Bone marrow (tissue), 2 donors: Measurements from ENCODE around the gene HOXD8.
A peak's percentile ranks its signal among the peaks of the same experiment; 100 is the strongest.

Experiments used
- DNase-seq, 2 donors: peaks; one replicate each; lab custom pipeline; 2025; lab: John Stamatoyannopoulos, UW

HOXD8 gene

GRCh38 chr2:176103742-176104315 lies 25.7 kb upstream of the HOXD8 start:
- DNase-seq = no peak

DNA sequence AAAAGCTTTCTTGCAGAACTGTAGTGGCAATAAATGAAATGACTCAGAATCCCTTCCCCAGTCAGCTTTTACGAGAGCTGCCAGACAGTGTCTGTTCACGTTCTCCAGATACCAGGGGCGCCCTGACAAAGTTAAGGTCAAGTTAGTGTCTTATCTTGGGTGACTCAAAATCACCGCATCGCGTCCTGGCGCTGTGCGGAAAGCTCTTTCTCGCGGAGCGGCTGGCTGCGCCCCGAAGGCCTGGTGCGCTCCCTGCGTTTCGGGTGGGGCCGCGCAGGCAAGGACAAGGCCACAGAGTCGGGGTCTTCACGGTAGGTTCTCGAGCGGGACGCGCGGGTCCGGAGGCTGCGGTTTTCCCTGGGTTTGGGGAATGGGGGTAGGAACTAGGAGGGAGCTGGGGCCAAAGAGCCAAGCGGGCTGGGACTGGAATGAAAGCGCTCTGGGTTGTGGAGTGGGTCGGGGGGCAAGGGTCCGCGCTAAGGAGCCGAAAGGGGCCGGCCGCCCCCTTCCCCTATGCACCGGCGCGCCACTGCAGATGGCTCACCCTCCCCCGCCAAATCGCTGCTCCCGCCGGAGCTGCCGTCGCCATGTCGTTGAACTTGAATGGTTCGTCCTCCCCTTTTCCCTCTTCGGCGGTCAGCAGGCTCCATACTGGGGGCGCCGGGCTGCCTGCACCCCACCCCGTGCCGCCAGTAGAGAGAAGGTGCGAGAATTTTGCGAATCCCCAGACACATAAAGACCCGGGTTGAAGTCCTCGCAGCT lies 25.0 kb upstream of the HOXD8 start:
- no peak for DNase-seq

GRCh38 chr2:176105078-176105729 lies 24.3 kb upstream of the HOXD8 start:
- DNase-seq = no peak

DNA sequence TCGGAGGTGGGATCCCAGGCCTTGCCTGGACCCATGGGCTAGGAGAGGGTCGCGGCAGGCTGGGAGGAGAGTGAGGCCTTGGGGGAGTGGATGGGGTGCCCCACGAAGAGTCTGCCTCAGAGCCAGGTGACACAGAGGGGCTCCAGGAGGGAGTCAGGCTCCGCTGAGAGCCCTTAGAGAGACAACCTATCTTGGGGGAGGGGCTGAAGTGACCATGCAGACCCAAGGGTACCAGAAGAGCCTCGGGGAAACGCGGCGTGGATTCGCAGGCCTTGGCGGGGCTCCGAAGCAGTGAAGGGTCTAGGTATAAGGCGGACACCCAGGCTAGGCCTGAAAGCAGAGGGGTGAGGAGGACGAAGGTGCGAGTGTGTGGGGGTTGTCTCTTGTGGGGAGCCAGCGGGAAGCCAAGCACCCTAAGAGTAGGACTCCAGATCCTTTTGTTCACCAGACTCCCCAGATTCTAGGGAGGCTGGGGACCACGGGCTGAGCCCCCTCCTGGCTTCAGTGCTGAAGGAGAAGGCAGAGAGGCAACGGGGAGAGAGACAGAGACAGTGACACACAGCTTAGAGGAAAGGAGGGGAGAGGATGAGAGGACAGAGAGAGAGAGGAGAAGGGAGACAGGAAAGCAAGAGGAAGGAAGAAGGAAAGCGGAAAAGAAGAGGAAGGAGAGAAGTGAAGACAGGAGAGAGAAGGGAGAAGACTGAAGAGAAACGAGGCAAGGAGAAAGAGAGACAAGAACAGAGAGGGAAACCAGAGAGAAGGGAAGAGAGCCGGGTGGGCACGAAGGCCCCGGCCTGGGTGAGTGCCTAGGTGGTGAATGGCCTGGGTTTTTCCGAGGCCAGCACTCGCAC lies 23.6 kb upstream of the HOXD8 start:
- no peak for DNase-seq

GRCh38 chr2:176106581-176107539 lies 22.6 kb upstream of the HOXD8 start, which contains the start of gene HOXD11:
TSS of gene HOXD11 (plus strand) at chr2:176107280. CDS start at chr2:176107356, 76 bp downstream.
- DNase-seq = no peak

DNA sequence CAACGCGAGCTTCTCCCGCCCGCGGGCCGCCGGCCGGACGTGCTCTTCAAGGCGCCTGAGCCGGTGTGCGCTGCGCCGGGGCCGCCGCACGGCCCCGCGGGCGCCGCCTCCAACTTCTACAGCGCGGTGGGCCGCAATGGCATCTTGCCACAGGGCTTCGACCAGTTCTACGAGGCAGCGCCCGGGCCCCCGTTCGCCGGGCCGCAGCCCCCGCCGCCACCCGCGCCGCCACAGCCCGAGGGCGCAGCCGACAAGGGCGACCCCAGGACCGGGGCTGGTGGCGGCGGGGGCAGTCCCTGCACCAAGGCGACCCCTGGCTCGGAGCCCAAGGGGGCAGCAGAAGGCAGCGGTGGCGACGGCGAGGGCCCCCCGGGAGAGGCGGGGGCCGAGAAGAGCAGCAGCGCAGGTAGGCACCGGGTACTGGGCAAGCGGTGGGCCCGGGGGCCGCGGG lies 21.7 kb upstream of the HOXD8 start:
- DNase-seq = no peak

DNA sequence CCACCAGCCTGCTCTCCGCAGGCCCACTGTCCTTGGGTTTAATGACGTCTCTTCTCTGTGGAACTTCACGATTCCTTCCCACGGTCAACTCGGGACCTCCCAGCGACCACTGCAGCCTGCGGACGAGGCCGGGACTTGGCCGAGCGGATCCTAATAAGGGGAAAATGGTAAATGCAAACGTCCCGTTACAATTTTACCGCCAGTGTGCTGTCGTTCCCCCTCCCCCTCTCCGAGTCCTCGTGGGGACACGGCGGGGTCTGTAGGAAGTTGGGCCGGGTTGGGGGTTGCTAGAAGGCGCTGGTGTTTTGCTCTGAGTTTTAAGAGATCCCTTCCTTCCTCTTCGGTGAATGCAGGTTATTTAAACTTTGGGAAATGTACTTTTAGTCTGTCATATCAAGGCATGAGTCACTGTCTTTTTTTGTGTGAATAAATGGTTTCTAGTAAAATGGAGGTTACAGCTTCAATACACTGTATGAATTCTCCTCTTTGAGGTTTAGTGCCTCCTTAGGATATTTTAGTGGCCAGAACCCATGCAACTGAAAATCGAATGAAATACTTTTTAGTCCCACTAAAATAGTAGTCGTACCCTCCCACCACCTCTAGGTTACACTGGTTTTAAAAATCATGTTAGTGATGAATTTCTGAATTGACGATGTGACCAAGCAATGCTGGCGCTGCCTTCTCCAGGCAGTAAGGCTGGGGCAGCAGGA lies 20.2 kb upstream of the HOXD8 start:
- DNase-seq = no peak

DNA sequence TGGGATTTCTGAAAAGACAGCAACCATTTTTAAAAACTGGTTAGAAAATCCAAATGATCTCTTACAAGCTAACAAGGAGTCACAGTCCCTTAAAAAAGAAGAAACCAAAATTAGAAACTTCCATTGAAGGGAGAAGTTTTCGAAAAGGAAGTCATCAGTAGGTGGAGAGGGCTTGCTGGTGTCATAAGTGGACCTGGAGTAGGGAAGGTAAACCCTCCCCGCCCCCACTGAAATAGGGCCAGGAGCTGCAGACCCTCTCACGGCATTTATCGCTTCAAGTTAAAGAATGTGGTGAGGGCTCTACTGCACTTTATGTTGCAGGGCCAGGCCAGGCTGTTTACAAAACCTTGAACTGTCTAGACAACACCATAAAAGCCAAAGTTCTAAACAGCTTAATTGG lies 19.6 kb upstream of the HOXD8 start:
- no peak for DNase-seq

DNA sequence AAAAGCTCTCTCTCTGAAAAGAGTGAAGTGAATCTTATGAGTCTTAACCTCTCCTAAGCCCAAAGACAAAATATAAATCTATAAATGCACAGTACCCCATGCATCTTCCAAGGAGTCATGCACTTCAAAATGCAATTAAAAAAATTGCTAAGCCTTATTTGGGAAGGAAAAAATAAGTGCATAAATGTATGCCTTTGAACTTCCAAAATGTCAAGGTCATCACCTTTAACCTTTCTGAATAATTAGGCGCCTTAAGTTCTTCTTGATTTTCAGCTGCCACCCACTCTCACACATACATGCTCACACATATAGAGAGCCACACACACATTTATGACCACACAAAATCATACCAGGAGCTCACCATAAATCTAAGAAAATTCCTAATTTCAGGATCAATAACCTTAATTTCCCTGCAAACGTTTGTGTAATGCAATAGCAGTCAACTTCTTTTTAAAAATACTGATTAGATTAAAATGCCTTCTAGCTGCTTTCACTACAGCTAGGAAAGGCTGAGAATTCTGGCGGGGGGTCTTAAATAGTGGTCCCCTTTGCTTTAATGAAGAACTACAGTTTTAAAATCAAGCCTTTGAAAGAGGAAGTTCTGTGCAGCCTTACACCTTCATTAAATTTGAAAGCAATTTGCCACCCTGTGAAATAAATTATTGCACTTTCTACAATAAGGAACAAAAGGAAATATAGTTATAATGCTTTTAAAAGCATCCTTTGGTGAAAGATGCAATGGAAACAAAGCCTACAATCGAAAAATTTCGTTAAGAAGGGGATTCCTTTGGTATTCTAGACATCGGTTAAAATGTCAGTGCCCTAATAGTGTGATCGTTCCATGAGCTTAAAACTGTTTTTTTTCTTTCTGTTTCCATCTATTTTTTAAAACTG lies 18.8 kb upstream of the HOXD8 start:
- DNase-seq = no peak

DNA sequence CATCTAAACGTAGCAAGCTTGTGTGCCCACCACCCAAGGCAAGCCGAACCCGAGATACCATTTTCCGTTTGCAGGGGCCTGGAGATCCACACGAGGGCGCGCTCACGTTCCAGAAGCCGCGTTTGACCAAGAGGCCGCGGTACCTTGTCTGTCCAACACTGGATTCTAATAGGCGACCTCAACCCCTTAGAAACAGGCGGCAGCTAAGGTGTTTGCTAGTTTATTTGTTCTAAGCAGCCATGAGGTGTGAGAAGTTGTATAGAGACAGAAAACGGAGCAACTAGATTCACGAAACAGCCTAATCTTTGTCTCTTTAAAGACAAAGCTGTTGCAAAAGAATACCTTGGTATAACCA lies 18.2 kb upstream of the HOXD8 start:
- peak in 1 of 2 donors; percentile 32 for DNase-seq

- DNase-seq = no peak
Observed at GRCh38 chr2:176111846-176112374, 17.6 kb upstream of the HOXD8 start.

GRCh38 chr2:176112375-176113302 lies 16.9 kb upstream of the HOXD8 start:
- DNase-seq = no peak

DNA sequence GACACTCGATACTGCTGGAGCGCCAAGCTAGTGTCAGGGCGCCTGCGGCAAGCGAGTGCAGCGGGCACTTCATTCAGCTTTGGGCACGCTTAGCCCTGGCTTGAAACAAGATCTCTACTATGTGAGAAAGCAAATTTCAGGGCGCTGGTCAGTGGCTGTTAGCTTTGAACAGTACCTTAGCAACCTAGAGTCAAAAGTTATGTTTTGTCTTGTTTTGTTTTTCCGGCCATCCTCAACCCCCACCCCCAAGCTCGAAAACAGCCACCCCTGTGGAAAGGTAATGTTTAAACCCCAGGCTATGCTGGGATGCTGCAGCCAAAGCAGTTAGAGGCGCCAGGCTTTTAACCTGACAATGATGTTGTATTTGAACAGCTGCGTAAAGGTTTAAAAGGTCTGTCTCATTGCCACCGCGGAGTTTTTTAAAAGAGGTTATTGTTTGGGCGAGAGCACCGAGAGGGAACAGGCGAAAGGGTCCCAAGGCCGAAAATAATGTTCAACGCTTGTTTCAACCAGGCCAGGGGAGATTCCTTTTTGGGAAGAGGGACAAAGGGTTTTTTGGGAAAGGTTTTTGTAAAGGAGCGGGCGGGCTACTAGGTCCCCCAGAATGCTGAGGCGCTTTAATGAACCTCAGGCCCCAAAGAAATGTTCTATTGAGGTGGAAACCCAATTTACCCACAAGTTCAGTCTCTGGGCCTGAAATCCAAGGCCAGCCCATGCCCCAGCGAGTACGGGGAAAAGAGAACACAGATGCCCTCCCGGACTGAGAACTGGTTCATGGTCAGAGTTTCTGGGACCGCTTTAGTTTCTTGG lies 15.2 kb upstream of the HOXD8 start:
- no peak for DNase-seq

- no peak for DNase-seq
Observed at GRCh38 chr2:176114930-176115625, 14.4 kb upstream of the HOXD8 start.

DNA sequence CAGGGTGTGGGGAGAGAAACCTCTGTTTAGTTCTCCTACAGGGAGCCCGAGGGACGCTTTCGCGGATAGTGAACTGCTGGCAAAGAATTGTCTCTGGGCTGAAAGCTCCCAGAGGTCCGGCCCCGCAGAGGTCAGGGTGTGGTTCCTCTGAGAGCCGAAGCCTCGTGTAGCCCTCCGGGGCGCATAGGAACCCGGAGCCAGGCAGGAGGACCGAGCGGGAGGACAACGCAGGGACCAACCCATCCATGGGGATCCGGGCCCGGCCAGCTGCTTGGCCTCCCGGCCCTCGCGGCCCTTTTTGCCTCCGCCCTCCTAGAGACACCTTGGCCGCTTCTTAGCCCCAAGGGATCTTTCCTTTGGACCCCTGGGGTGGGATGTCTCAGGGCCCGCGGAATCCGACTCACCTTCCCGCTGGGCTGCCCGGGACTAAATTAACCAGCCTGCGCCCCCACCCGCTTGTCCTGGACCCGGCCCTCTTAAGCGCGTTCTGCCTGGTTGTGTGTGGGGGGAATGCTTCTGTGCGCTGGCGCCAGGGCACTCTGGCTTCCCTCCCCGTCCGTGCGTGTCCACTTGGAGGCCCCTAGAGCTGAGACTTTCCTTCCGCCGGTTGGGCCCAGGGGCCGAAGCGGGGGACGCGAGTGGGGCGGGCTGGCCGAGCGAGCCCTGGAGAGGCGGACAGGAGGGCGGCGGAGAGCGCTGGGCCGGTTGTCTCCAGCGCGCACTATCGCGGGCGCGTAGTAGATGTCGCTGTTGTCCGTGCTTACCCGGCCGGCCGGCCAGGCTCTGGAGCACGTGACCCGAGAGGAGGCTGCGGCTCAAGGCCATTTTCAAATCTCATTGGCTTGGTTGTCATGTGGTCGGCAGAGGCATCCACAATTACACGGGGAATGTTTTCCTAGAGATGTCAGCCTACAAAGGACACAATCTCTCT lies 13.4 kb upstream of the HOXD8 start, which contains the start of gene HOXD10:
Gene HOXD10, plus strand, starts transcription at position 896 of the 931 bp plus-strand sequence. CDS start 56 bp downstream, outside the sequence.
- no peak for DNase-seq
